ENCODE measurements around the gene RNU6-1. TPM values are rescaled to one million over a fixed set of nuclear protein-coding genes. Genes with fewer than 3 reads are reported as not detected.
A peak's percentile ranks its signal among the peaks of the same experiment; 100 is the strongest.

Gene RNU6-1
- polyA plus RNA-seq, 2 of the 4 experiments (the other 2 are of a cell fraction): not detected

DNA sequence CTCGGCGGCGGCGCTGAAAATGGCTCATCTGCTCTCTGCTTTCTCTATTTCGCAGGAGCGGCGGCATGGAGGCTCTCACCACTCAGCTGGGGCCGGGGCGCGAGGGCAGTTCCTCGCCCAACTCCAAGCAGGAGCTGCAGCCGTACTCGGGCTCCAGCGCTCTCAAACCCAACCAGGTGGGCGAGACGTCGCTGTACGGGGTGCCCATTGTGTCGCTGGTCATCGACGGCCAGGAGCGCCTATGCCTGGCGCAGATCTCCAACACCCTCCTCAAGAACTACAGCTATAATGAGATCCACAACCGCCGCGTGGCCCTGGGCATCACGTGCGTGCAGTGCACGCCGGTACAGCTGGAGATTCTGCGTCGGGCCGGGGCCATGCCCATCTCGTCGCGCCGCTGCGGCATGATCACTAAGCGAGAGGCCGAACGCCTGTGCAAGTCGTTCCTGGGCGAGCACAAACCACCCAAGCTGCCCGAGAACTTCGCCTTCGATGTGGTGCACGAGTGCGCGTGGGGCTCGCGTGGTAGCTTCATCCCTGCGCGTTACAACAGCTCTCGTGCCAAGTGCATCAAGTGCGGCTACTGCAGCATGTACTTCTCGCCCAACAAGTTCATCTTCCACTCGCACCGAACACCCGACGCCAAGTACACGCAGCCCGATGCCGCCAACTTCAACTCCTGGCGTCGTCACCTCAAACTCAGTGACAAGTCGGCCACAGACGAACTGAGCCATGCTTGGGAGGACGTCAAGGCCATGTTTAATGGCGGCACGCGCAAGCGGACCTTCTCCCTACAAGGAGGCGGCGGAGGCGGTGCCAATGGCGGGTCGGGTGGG, 13.7 kb downstream of the RNU6-1 start:
- peak in 1 of 2 experiments; percentile 11; a peak in 3 of 6 replicates for ATAC-seq
- Histone ChIP-seq H3K9me3 (no peaks in the 10 kb centered on the region), H3K4me3 (peak overlapping the region; percentile 39), H3K27ac (no peak overlapping the region), H3K4me2 (peak overlapping the region; percentile 91), H3K4me1 (peaks cover 22% of the 10 kb centered on the region; the same call in 2 of the 3 replicates)
- no peak for FAIRE-seq
- 75% methylated on average over 57 of the region's 77 CpGs for WGBS (ENCODE audit: missing lambda C conversion rate)
- ChIA-PET POLR2A (interaction anchor here (1.1 kb wide), 1 partner anchor 306 kb away, joined by 3 read pairs; no protein-coding TSS in a partner anchor), CTCF (interaction anchor here (0.6 to 5.0 kb wide), 5 partner anchors 9 to 329 kb away, joined by 3 to 26 read pairs (median 3); no protein-coding TSS in a partner anchor)
- TF ChIP-seq POLR2A (IDR thresholded peaks at IDR 0.05; ENCODE audit: low read length) (no peak), POLR2AphosphoS2 (conservative IDR thresholded peaks at IDR 0.05; ENCODE audit: low read length) (no peak), FOSL2 (IDR thresholded peaks at IDR 0.05) (no peak), FOSL2 (CRISPR knock-in tag; IDR thresholded peaks at IDR 0.05) (no peak)
- DNase-seq (ENCODE audit: low read depth in 1 of 2, low spot score in 1 of 2): peak in 1 of 2 experiments; percentile 30

GRCh38 chr15:67824976-67825880, 14.6 kb downstream of the RNU6-1 start, which contains the start of gene SKOR1:
Gene SKOR1, plus strand, starts transcription at chr15:67825509. Its CDS starts 94 bp downstream, at chr15:67825603.
- peak within 1 kb of the TSS; percentile 91 for H3K4me2 ChIP-seq
- no peaks in the 10 kb centered on the region for H3K9me3 ChIP-seq
- peak; percentile 63 to 66; a peak in 5 of 6 replicates for ATAC-seq
- no peak for FAIRE-seq
- 6% methylated on average over 44 of the region's 58 CpGs for WGBS (ENCODE audit: missing lambda C conversion rate)
- peak; percentile 78 for TF ChIP-seq REST (IDR thresholded peaks at IDR 0.05)
- 0 out of 2 replicates have a peak, but pooled peaks have one; percentile 39 for TF ChIP-seq HDAC2 (IDR thresholded peaks at IDR 0.05)
- TF ChIP-seq JUN (IDR thresholded peaks at IDR 0.05): no peak
- H3K27ac ChIP-seq: no peak within 1 kb of the TSS
- H3K4me3 ChIP-seq: peak within 1 kb of the TSS; percentile 39
- H3K4me1 ChIP-seq: peaks cover 22% of the 10 kb centered on the region; the same call in 2 of the 3 replicates
- ChIA-PET POLR2A (interaction anchor here (1.1 kb wide), 1 partner anchor 305 kb away, joined by 3 read pairs; no protein-coding TSS in a partner anchor), CTCF (interaction anchor here (1.0 to 5.0 kb wide), 7 partner anchors 8 to 369 kb away, joined by 3 to 26 read pairs (median 4); no protein-coding TSS in a partner anchor)
- peak in 1 of 2 experiments; percentile 46 for DNase-seq (ENCODE audit: low read depth in 1 of 2, low spot score in 1 of 2)

DNA sequence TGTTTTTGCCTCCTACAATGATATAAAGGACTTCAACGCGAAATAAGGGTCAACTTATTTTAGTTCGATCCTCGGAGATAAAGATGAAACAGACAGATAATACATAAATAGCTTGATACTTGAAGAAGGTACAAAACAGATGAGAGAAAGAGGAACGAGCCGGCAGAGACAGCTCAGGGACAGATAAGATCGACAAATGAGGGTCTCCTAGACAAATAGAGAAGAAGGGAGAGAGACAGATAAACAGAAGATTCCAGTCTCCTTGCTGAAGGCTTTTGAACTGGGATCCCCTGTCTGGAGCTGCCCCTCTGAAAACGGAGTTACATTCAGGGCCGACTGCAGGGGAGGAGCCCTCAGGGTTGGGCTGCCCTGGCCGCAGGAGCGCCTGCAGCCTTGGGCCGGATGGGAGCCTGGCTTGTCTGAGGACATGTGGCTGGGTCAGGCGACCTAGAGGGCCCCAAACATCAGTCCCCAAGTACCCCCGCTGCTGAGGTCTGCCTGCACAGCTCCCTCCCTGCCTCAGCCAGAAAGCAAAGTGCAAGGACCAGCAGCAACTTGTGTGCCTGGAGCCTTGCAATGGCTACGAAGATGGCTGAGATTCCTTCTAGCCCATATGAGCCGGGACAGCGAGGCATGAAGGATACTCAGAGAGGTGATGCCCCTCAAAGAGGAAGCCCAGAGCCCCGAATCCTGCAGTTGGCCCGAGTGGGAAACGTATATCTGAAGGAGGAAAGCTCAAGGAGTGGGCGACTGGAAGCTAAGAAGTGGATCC, 15.5 kb downstream of the RNU6-1 start:
- peak overlapping the region; percentile 39; the same call in 2 of the 3 replicates for H3K4me3 ChIP-seq
- ATAC-seq (peak in 1 of 2 experiments; percentile 48; a peak in 3 of 6 replicates), FAIRE-seq (peak; percentile 28), DNase-seq (ENCODE audit: low read depth in 1 of 2, low spot score in 1 of 2) (no peak)
- ChIA-PET CTCF (interaction anchor here (1.1 to 5.0 kb wide), 6 partner anchors 9 to 878 kb away, joined by 3 to 26 read pairs (median 4); no protein-coding TSS in a partner anchor), POLR2A (interaction anchor here (1.1 kb wide), 1 partner anchor 304 kb away, joined by 3 read pairs; no protein-coding TSS in a partner anchor)
- peak overlapping the region; percentile 91 for H3K4me2 ChIP-seq
- 15% methylated on average over 21 of the region's 21 CpGs for WGBS (ENCODE audit: missing lambda C conversion rate)
- H3K4me1 ChIP-seq: peaks cover 22% of the 10 kb centered on the region; the same call in 2 of the 3 replicates
- no peaks in the 10 kb centered on the region for H3K9me3 ChIP-seq
- H3K27ac ChIP-seq: no peak overlapping the region
- TF ChIP-seq REST (IDR thresholded peaks at IDR 0.05): no peak
- TF ChIP-seq, protein P1, sequence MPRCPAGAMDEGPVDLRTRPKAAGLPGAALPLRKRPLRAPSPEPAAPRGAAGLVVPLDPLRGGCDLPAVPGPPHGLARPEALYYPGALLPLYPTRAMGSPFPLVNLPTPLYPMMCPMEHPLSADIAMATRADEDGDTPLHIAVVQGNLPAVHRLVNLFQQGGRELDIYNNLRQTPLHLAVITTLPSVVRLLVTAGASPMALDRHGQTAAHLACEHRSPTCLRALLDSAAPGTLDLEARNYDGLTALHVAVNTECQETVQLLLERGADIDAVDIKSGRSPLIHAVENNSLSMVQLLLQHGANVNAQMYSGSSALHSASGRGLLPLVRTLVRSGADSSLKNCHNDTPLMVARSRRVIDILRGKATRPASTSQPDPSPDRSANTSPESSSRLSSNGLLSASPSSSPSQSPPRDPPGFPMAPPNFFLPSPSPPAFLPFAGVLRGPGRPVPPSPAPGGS (IDR thresholded peaks at IDR 0.05): no peak
- TF ChIP-seq MAFK (IDR thresholded peaks at IDR 0.05; ENCODE audit: partially characterized antibody): no peak
- no peak for TF ChIP-seq TP53 (CRISPR knock-in tag; IDR thresholded peaks at IDR 0.05)
- TF ChIP-seq, protein P2, sequence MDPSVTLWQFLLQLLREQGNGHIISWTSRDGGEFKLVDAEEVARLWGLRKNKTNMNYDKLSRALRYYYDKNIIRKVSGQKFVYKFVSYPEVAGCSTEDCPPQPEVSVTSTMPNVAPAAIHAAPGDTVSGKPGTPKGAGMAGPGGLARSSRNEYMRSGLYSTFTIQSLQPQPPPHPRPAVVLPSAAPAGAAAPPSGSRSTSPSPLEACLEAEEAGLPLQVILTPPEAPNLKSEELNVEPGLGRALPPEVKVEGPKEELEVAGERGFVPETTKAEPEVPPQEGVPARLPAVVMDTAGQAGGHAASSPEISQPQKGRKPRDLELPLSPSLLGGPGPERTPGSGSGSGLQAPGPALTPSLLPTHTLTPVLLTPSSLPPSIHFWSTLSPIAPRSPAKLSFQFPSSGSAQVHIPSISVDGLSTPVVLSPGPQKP (IDR thresholded peaks at IDR 0.05; ENCODE audit: low read depth, low read length): no peak
- TF ChIP-seq CHD4 (IDR thresholded peaks at IDR 0.05; ENCODE audit: borderline replicate concordance): no peak
- no peak for TF ChIP-seq HOXB13 (CRISPR knock-in tag; IDR thresholded peaks at IDR 0.05; ENCODE audit: low read depth)
- TF ChIP-seq, protein P3, sequence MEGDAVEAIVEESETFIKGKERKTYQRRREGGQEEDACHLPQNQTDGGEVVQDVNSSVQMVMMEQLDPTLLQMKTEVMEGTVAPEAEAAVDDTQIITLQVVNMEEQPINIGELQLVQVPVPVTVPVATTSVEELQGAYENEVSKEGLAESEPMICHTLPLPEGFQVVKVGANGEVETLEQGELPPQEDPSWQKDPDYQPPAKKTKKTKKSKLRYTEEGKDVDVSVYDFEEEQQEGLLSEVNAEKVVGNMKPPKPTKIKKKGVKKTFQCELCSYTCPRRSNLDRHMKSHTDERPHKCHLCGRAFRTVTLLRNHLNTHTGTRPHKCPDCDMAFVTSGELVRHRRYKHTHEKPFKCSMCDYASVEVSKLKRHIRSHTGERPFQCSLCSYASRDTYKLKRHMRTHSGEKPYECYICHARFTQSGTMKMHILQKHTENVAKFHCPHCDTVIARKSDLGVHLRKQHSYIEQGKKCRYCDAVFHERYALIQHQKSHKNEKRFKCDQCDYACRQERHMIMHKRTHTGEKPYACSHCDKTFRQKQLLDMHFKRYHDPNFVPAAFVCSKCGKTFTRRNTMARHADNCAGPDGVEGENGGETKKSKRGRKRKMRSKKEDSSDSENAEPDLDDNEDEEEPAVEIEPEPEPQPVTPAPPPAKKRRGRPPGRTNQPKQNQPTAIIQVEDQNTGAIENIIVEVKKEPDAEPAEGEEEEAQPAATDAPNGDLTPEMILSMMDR (IDR thresholded peaks at IDR 0.05): no peak
